Endodermal cell (in vitro differentiated cells): Measurements from ENCODE around the gene ALDH4A1. TPM values are rescaled to one million over a fixed set of nuclear protein-coding genes. Genes with fewer than 3 reads are reported as not detected.

ENCODE experiments used
- DNase-seq: peaks from one replicate; pipeline ENCODE4 v3.0.0-alpha.2; 2017
- H3K27ac ChIP-seq: 2 replicates; pipeline ENCODE4 v1.5.1; 2013; ENCODE audit warnings: mild to moderate bottlenecking, low read depth, low read length, moderate library complexity
- H3K27me3 ChIP-seq: 2 replicates; pipeline ENCODE4 v1.6.1; 2013; ENCODE audit warnings: mild to moderate bottlenecking, low read length, moderate library complexity; ENCODE audit not compliant: insufficient read depth, control insufficient read depth, poor library complexity, severe bottlenecking
- H3K36me3 ChIP-seq: 2 replicates; pipeline ENCODE4 v1.7.0; 2013; ENCODE audit warnings: mild to moderate bottlenecking, low read length, moderate library complexity; ENCODE audit not compliant: control insufficient read depth, insufficient read depth
- H3K4me1 ChIP-seq: one replicate; pipeline ENCODE4 v1.7.0; 2013; ENCODE audit warnings: low read length; ENCODE audit not compliant: control insufficient read depth, insufficient read depth
- H3K4me3 ChIP-seq: 2 replicates; pipeline ENCODE4 v1.5.1; 2013; ENCODE audit warnings: mild to moderate bottlenecking, low read length, moderate library complexity
- H3K9ac ChIP-seq: 2 replicates; pipeline ENCODE4 v1.6.1; 2013; ENCODE audit warnings: mild to moderate bottlenecking, low read length, moderate library complexity; ENCODE audit not compliant: poor library complexity, severe bottlenecking; ENCODE audit errors: extremely low read depth
- H3K9me3 ChIP-seq: 2 replicates; pipeline ENCODE4 v1.6.1; 2013; ENCODE audit warnings: mild to moderate bottlenecking, low read length, moderate library complexity; ENCODE audit not compliant: control insufficient read depth
- H3K27ac Mint-ChIP-seq: 2 replicates; pipeline ENCODE4 v1.8.0; 2020; ENCODE audit warnings: mixed read lengths
- H3K27me3 Mint-ChIP-seq: 2 replicates; pipeline ENCODE4 v1.8.0; 2021; ENCODE audit warnings: mild to moderate bottlenecking, mixed read lengths; ENCODE audit not compliant: insufficient read depth
- H3K36me3 Mint-ChIP-seq: 2 replicates; pipeline ENCODE4 v1.8.0; 2020; ENCODE audit warnings: low read depth, mixed read lengths
- H3K4me1 Mint-ChIP-seq: 2 replicates; pipeline ENCODE4 v1.8.0; 2020; ENCODE audit warnings: mixed read lengths
- H3K4me3 Mint-ChIP-seq: 2 replicates; pipeline ENCODE4 v1.8.0; 2020; ENCODE audit warnings: mild to moderate bottlenecking, moderate library complexity, mixed read lengths
- H3K9me3 Mint-ChIP-seq: 2 replicates; pipeline ENCODE4 v1.8.0; 2020; ENCODE audit warnings: mild to moderate bottlenecking, mixed read lengths
- WGBS, 2 experiments: methylation state at CpG; one replicate each; pipeline versions ENCODE4 v1.1.5 to v1.1.7; 2013; ENCODE audit warnings: missing lambda C conversion rate in 2 of 2, mixed read lengths in 1 of 2; ENCODE audit not compliant: insufficient coverage in 1 of 2, insufficient read length in 1 of 2; 5-methylcytosine and 5-hydroxymethylcytosine counted together
- total RNA-seq, 2 donors: library from RNA; stranded (reverse); fragmentation: NEBNext Ultra II Directional in 1 of 2; extraction: Animal tissue kit (Norgen Biotek cat#: 25700) in 1 of 2; gene quantifications; 2 replicates in 1 of 2; 3 replicates in 1 of 2; pipeline ENCODE4 v1.2.1, GENCODE V29; 2021
- TF ChIP-seq, protein P1 (sequence below): fragments of 200-600 bp; sonication (generic); conservative IDR thresholded peaks from 2 replicates; pipeline ENCODE4 v1.5.0; 2021; ENCODE audit warnings: antibody characterized with exemption, mild to moderate bottlenecking

ALDH4A1 gene
- total RNA-seq, 2 donors from 2014 or later = 7.6 to 18.7 TPM

DNA sequence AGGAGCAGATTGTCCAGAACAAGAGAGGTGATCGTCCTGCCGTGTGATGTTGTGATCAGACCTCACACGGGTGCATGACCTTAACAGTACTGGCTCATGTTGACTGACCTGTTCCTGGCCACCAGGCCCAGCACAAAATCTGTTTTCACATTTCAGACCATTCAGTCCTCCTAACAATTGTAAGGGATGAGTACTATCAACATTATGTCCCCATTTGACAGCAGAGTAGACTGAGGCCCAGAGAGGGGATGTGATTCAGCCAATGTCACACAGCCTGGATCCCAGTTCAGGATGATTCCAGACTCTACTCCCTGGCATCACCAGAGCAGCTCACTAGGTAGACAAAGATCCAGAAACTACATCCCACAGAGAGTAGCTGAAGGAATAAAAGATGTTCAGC is 35.5 kb downstream of the ALDH4A1 start:
- H3K4me1 ChIP-seq = no peaks in the 10 kb centered on the region
- no peaks in the 10 kb centered on the region for H3K4me1 Mint-ChIP-seq
- H3K27me3 Mint-ChIP-seq = peaks cover 18% of the 10 kb centered on the region
- H3K27ac ChIP-seq = no peak overlapping the region
- no peak for DNase-seq
- H3K36me3 Mint-ChIP-seq = no peaks in the 10 kb centered on the region
- H3K9ac ChIP-seq = no peak overlapping the region
- no peaks in the 10 kb centered on the region for H3K36me3 ChIP-seq
- H3K9me3 Mint-ChIP-seq = no peaks in the 10 kb centered on the region
- H3K27me3 ChIP-seq = peaks cover 11% of the 10 kb centered on the region
- no peak overlapping the region for H3K4me3 Mint-ChIP-seq
- 91 to 97% methylated on average over 3 of the region's 3 CpGs for WGBS, 2 experiments
- H3K9me3 ChIP-seq = no peaks in the 10 kb centered on the region
- H3K4me3 ChIP-seq = no peak overlapping the region
- TF ChIP-seq, protein P1, sequence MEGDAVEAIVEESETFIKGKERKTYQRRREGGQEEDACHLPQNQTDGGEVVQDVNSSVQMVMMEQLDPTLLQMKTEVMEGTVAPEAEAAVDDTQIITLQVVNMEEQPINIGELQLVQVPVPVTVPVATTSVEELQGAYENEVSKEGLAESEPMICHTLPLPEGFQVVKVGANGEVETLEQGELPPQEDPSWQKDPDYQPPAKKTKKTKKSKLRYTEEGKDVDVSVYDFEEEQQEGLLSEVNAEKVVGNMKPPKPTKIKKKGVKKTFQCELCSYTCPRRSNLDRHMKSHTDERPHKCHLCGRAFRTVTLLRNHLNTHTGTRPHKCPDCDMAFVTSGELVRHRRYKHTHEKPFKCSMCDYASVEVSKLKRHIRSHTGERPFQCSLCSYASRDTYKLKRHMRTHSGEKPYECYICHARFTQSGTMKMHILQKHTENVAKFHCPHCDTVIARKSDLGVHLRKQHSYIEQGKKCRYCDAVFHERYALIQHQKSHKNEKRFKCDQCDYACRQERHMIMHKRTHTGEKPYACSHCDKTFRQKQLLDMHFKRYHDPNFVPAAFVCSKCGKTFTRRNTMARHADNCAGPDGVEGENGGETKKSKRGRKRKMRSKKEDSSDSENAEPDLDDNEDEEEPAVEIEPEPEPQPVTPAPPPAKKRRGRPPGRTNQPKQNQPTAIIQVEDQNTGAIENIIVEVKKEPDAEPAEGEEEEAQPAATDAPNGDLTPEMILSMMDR = no peak
- H3K27ac Mint-ChIP-seq = no peak overlapping the region

DNA sequence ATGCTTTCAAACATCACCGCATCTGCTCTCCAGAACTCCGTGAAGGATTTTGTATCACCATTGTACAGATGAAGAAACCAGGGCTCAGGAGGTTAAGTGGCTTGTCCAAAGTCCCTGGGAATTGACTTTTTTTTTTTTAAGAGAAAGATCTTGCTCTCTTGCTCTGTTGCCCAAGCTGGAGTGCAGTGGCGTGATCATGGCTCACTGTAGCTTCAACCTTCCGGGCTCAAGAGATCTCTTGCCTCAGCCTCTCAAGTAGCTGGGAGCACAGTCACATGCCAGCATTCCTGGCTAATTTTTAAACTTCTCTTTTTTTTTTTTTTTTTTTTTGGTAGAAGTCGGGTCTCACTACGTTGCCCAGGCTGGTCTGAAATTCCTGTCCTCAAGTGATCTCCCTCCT is 36.0 kb downstream of the ALDH4A1 start:
- TF ChIP-seq, protein P1 = no peak
- Mint-ChIP-seq H3K36me3 (no peaks in the 10 kb centered on the region), H3K4me1 (no peaks in the 10 kb centered on the region), H3K9me3 (no peaks in the 10 kb centered on the region), H3K4me3 (no peak overlapping the region), H3K27me3 (peaks cover 18% of the 10 kb centered on the region), H3K27ac (no peak overlapping the region)
- no peak for DNase-seq
- Histone ChIP-seq H3K4me3 (no peak overlapping the region), H3K4me1 (no peaks in the 10 kb centered on the region), H3K27ac (no peak overlapping the region), H3K9me3 (no peaks in the 10 kb centered on the region), H3K36me3 (no peaks in the 10 kb centered on the region), H3K9ac (no peak overlapping the region), H3K27me3 (peaks cover 11% of the 10 kb centered on the region)
- 92 to 94% methylated on average over 6 of the region's 6 CpGs for WGBS, 2 experiments

DNA sequence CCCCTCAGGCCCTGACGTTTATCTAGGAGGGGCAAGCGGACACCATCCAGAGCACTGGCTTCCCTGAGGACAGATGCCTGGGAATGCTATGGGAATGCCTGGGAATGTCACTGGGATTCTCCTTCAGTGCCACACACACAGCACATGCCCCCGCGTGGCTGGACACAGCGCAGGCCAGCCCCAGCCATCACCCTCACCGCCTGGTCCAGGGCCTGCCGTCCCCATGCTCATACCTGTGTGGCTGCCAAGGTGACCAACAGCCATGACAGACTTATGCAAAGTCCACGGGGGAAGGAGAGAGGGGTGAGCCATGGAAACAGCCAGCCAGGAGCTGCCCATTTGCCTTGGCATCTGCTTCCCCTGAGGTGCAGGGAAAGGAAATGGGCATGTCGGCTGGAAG is 37.2 kb downstream of the ALDH4A1 start:
- no peak overlapping the region for H3K27ac Mint-ChIP-seq
- TF ChIP-seq, protein P1 = no peak
- Histone ChIP-seq H3K9ac (no peak overlapping the region), H3K27me3 (peaks cover 11% of the 10 kb centered on the region), H3K9me3 (no peaks in the 10 kb centered on the region), H3K4me3 (no peak overlapping the region), H3K27ac (no peak overlapping the region), H3K36me3 (no peaks in the 10 kb centered on the region), H3K4me1 (no peaks in the 10 kb centered on the region)
- no peaks in the 10 kb centered on the region for H3K36me3 Mint-ChIP-seq
- WGBS, 2 experiments = 84 to 93% methylated on average over 6 to 9 of the region's 9 CpGs
- DNase-seq = no peak
- peaks cover 18% of the 10 kb centered on the region for H3K27me3 Mint-ChIP-seq
- no peak overlapping the region for H3K4me3 Mint-ChIP-seq
- no peaks in the 10 kb centered on the region for H3K4me1 Mint-ChIP-seq
- H3K9me3 Mint-ChIP-seq = no peaks in the 10 kb centered on the region
